ENCODE measurements around the gene ZNF205. TPM values are rescaled to one million over a fixed set of nuclear protein-coding genes. Genes with fewer than 3 reads are reported as not detected.

Gene ZNF205
- total and polyA plus RNA-seq, 2 donors (not counting 1 experiment from before 2014, with no cell fraction given): not detected

GRCh38 chr16:3165111-3165822 lies 52.9 kb downstream of the ZNF205 start:
- 93% methylated on average over 5 of the region's 12 CpGs for WGBS (ENCODE audit: insufficient coverage)
- ATAC-seq (ENCODE audit: low read depth) (no peak), DNase-seq (no peak)
- H3K4me1 Mint-ChIP-seq: peaks cover 10% of the 10 kb centered on the region
- no peak for TF ChIP-seq EZH2 (IDR thresholded peaks at IDR 0.05; ENCODE audit: borderline replicate concordance, insufficient read depth, low read depth, low read length, poor library complexity, severe bottlenecking)
- TF ChIP-seq, protein P1, sequence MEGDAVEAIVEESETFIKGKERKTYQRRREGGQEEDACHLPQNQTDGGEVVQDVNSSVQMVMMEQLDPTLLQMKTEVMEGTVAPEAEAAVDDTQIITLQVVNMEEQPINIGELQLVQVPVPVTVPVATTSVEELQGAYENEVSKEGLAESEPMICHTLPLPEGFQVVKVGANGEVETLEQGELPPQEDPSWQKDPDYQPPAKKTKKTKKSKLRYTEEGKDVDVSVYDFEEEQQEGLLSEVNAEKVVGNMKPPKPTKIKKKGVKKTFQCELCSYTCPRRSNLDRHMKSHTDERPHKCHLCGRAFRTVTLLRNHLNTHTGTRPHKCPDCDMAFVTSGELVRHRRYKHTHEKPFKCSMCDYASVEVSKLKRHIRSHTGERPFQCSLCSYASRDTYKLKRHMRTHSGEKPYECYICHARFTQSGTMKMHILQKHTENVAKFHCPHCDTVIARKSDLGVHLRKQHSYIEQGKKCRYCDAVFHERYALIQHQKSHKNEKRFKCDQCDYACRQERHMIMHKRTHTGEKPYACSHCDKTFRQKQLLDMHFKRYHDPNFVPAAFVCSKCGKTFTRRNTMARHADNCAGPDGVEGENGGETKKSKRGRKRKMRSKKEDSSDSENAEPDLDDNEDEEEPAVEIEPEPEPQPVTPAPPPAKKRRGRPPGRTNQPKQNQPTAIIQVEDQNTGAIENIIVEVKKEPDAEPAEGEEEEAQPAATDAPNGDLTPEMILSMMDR (IDR thresholded peaks at IDR 0.05): no peak
- peak overlapping the region; percentile 65 for H3K27ac Mint-ChIP-seq
- Histone ChIP-seq H4K20me1 (ENCODE audit: control insufficient read depth, insufficient read depth, low read length, poor library complexity, severe bottlenecking) (no peaks in the 10 kb centered on the region), H3K27me3 (replicated peaks in 1 of 4; ENCODE audit: control extremely low read depth in 1 of 4, control insufficient read depth in 3 of 4, insufficient read depth in 4 of 4, low read length in 3 of 4) (peaks cover 0 to 28% (median 11%) of the 10 kb centered on the region in 4 experiments), H3K9ac (ENCODE audit: low read length) (peak overlapping the region; percentile 39), H3K27ac (ENCODE audit: low read length in 2 of 2) (peak overlapping the region; percentile 38 to 68), H3K79me2 (ENCODE audit: control insufficient read depth, insufficient read depth, low read length) (no peaks in the 10 kb centered on the region), H3K4me2 (replicated peaks; ENCODE audit: low read depth, low read length, poor library complexity, severe bottlenecking) (peak overlapping the region; percentile 69), H3K9me3 (ENCODE audit: control extremely low read depth in 1 of 3, control insufficient read depth in 2 of 3, insufficient read depth in 1 of 3, low read length in 2 of 3) (peaks cover 0 to 11% (median 0%) of the 10 kb centered on the region in 3 donors), H2AFZ (ENCODE audit: insufficient read depth, low read depth, low read length, poor library complexity, severe bottlenecking) (peak overlapping the region; percentile 69), H3K4me3 (ENCODE audit: control extremely low read depth in 1 of 5, extremely low read depth in 1 of 5, insufficient read depth in 1 of 5, low read depth in 2 of 5, low read length in 4 of 5) (peak overlapping the region in 4 of 5 experiments; percentile 25 to 57 (median 44)), H3K4me1 (ENCODE audit: control insufficient read depth in 2 of 2, insufficient read depth in 2 of 2, low read length in 2 of 2) (peaks cover 8 to 9% of the 10 kb centered on the region in 2 donors), H3K36me3 (replicated peaks in 1 of 2; ENCODE audit: control extremely low read depth in 1 of 2, control insufficient read depth in 1 of 2, extremely low read depth in 1 of 2, insufficient read depth in 2 of 2, low read length in 1 of 2) (no peaks in the 10 kb centered on the region)
- no peaks in the 10 kb centered on the region for H3K9me3 Mint-ChIP-seq (ENCODE audit: insufficient read depth)
- ChIA-PET CTCF (interaction anchor here (0.6 to 2.4 kb wide), 17 partner anchors 9 to 161 kb away, joined by 3 to 17 read pairs (median 5); partner anchors contain the start of gene ZNF213), POLR2A (interaction anchor here (0.9 kb wide), 1 partner anchor 8 kb away, joined by 4 read pairs; no protein-coding TSS in a partner anchor)
- peaks cover 12% of the 10 kb centered on the region for H3K27me3 Mint-ChIP-seq
- peak overlapping the region; percentile 63 for H3K4me3 Mint-ChIP-seq
- intact Hi-C loops (cut with micrococcal nuclease): no loop called here

GRCh38 chr16:3166505-3166886 lies 54.1 kb downstream of the ZNF205 start:
- H3K36me3 ChIP-seq (replicated peaks in 1 of 2; ENCODE audit: control extremely low read depth in 1 of 2, control insufficient read depth in 1 of 2, extremely low read depth in 1 of 2, insufficient read depth in 2 of 2, low read length in 1 of 2): no peaks in the 10 kb centered on the region
- H3K4me3 Mint-ChIP-seq: no peak overlapping the region
- H3K27ac ChIP-seq (ENCODE audit: low read length in 2 of 2): no peak overlapping the region
- no peak overlapping the region for H3K4me3 ChIP-seq (ENCODE audit: control extremely low read depth in 1 of 5, extremely low read depth in 1 of 5, insufficient read depth in 1 of 5, low read depth in 2 of 5, low read length in 4 of 5)
- peaks cover 19 to 20% of the 10 kb centered on the region in 2 donors for H3K4me1 ChIP-seq (ENCODE audit: control insufficient read depth in 2 of 2, insufficient read depth in 2 of 2, low read length in 2 of 2)
- no CpG with 5 or more reads among the region's 1 CpG for WGBS (ENCODE audit: insufficient coverage)
- H3K4me1 Mint-ChIP-seq: peaks cover 16% of the 10 kb centered on the region
- POLR2A ChIA-PET: interaction anchor here (0.9 kb wide), 1 partner anchor 9 kb away, joined by 4 read pairs; no protein-coding TSS in a partner anchor
- no peak overlapping the region for H3K27ac Mint-ChIP-seq
- ATAC-seq (ENCODE audit: low read depth) (no peak), DNase-seq (no peak)
- H2AFZ ChIP-seq (ENCODE audit: insufficient read depth, low read depth, low read length, poor library complexity, severe bottlenecking): no peak overlapping the region
- peaks cover 0 to 22% (median 0%) of the 10 kb centered on the region in 3 donors for H3K9me3 ChIP-seq (ENCODE audit: control extremely low read depth in 1 of 3, control insufficient read depth in 2 of 3, insufficient read depth in 1 of 3, low read length in 2 of 3)
- CTCF ChIA-PET: interaction anchor here (0.6 to 2.4 kb wide), 17 partner anchors 9 to 136 kb away, joined by 3 to 17 read pairs (median 5); partner anchors contain the start of gene ZNF213
- peaks cover 0 to 40% (median 19%) of the 10 kb centered on the region in 4 experiments for H3K27me3 ChIP-seq (replicated peaks in 1 of 4; ENCODE audit: control extremely low read depth in 1 of 4, control insufficient read depth in 3 of 4, insufficient read depth in 4 of 4, low read length in 3 of 4)
- no peaks in the 10 kb centered on the region for H3K9me3 Mint-ChIP-seq (ENCODE audit: insufficient read depth)
- H3K27me3 Mint-ChIP-seq: peaks cover 25% of the 10 kb centered on the region
- H4K20me1 ChIP-seq (ENCODE audit: control insufficient read depth, insufficient read depth, low read length, poor library complexity, severe bottlenecking): no peaks in the 10 kb centered on the region
- no peak overlapping the region for H3K9ac ChIP-seq (ENCODE audit: low read length)
- no peak overlapping the region for H3K4me2 ChIP-seq (replicated peaks; ENCODE audit: low read depth, low read length, poor library complexity, severe bottlenecking)
- TF ChIP-seq EZH2 (IDR thresholded peaks at IDR 0.05; ENCODE audit: borderline replicate concordance, insufficient read depth, low read depth, low read length, poor library complexity, severe bottlenecking): no peak
- TF ChIP-seq, protein P1 (IDR thresholded peaks at IDR 0.05): no peak
- intact Hi-C loops (cut with micrococcal nuclease): loop anchor here (1.0 to 2.0 kb wide), 4 partner anchors 14 to 107 kb away; no protein-coding TSS in a partner anchor
- H3K79me2 ChIP-seq (ENCODE audit: control insufficient read depth, insufficient read depth, low read length): no peaks in the 10 kb centered on the region

Measured in B cell (primary cell).